DMS 273 (cell line): ENCODE results near the gene ATP6V0A1.
"Not testable (repeated sequence)": the region's sequence is repeated elsewhere in the genome, so short reads cannot be mapped to it uniquely, and the experiment has no call there.

Experiments
- DNase-seq: peaks from one replicate; lab custom pipeline; 2025; ENCODE audit not compliant: unreplicated experiment; lab: John Stamatoyannopoulos, UW

ATP6V0A1 gene

GRCh38 chr17:42475835-42476234, 17.2 kb downstream of the ATP6V0A1 start:
- no peak for DNase-seq

GRCh38 chr17:42476411-42476810, 17.7 kb downstream of the ATP6V0A1 start:
- DNase-seq: no peak

GRCh38 chr17:42477173-42477572, 18.5 kb downstream of the ATP6V0A1 start:
- DNase-seq: no peak

GRCh38 chr17:42477824-42478223, 19.1 kb downstream of the ATP6V0A1 start:
- DNase-seq: not testable (repeated sequence)

- DNase-seq: no peak
These were observed 25.6 kb downstream of the ATP6V0A1 start for GRCh38 chr17:42484304-42484703.

- DNase-seq: no peak
These were observed 27.0 kb downstream of the ATP6V0A1 start for GRCh38 chr17:42485680-42486079.

- no peak for DNase-seq
These were observed 29.4 kb downstream of the ATP6V0A1 start for GRCh38 chr17:42488032-42488431.

- DNase-seq: peak; percentile 65
These were observed 34.6 kb downstream of the ATP6V0A1 start for GRCh38 chr17:42493319-42493718.

GRCh38 chr17:42494673-42495072, 36.0 kb downstream of the ATP6V0A1 start:
- no peak for DNase-seq

- no peak for DNase-seq
These were observed 40.1 kb downstream of the ATP6V0A1 start for GRCh38 chr17:42498828-42499227.

GRCh38 chr17:42502091-42502490, 43.4 kb downstream of the ATP6V0A1 start:
- no peak for DNase-seq

- no peak for DNase-seq
These were observed 44.2 kb downstream of the ATP6V0A1 start for GRCh38 chr17:42502926-42503325.

- no peak for DNase-seq
These were observed 49.0 kb downstream of the ATP6V0A1 start for GRCh38 chr17:42507671-42508070.

GRCh38 chr17:42508426-42509165, 49.9 kb downstream of the ATP6V0A1 start:
- DNase-seq: no peak

GRCh38 chr17:42509409-42509808, 50.7 kb downstream of the ATP6V0A1 start:
- no peak for DNase-seq

- DNase-seq: no peak
These were observed 51.2 kb downstream of the ATP6V0A1 start for GRCh38 chr17:42509841-42510240.

- no peak for DNase-seq
These were observed 53.6 kb downstream of the ATP6V0A1 start for GRCh38 chr17:42512246-42512645.

- no peak for DNase-seq
These were observed 54.1 kb downstream of the ATP6V0A1 start for GRCh38 chr17:42512733-42513251.

- DNase-seq: no peak
These were observed 55.0 kb downstream of the ATP6V0A1 start for GRCh38 chr17:42513686-42514085.

- DNase-seq: no peak
These were observed 55.6 kb downstream of the ATP6V0A1 start for GRCh38 chr17:42514279-42514678.

GRCh38 chr17:42514867-42515266, 56.2 kb downstream of the ATP6V0A1 start:
- no peak for DNase-seq

GRCh38 chr17:42517516-42517915, 58.8 kb downstream of the ATP6V0A1 start:
- peak; percentile 94 for DNase-seq
